ENCODE measurements around the gene DCC. TPM values are rescaled to one million over a fixed set of nuclear protein-coding genes. Genes with fewer than 3 reads are reported as not detected.

DCC gene
- total and polyA plus RNA-seq, 11 donors, result 0.02 TPM; not detected in 10

GRCh38 chr18:52475325-52475724 lies 135.3 kb downstream of the DCC start:
- no peaks in the 10 kb centered on the region for H3K9me3 ChIP-seq
- H3K4me3 ChIP-seq, result no peak overlapping the region
- ATAC-seq (no peak), DNase-seq (no peak)
- WGBS, 4 donors, result 65 to 73% (median 70%) methylated on average over 3 of the region's 3 CpGs
- TF ChIP-seq CTCF (IDR thresholded peaks at IDR 0.05), result no peak
- no peak for TF ChIP-seq POLR2A (IDR thresholded peaks at IDR 0.05)
- no peaks in the 10 kb centered on the region for H3K4me1 ChIP-seq
- H3K27me3 ChIP-seq, result no peaks in the 10 kb centered on the region
- no peaks in the 10 kb centered on the region for H3K36me3 ChIP-seq
- intact Hi-C loops (cut with DNase I), result no loop called here
- no peak overlapping the region for H3K27ac ChIP-seq

- Histone ChIP-seq H3K36me3 (no peaks in the 10 kb centered on the region), H3K27ac (no peak overlapping the region), H3K9me3 (no peaks in the 10 kb centered on the region), H3K4me1 (no peaks in the 10 kb centered on the region), H3K27me3 (no peaks in the 10 kb centered on the region), H3K4me3 (no peak overlapping the region)
- DNase-seq (no peak), ATAC-seq (no peak)
- intact Hi-C loops (cut with DNase I), result no loop called here
- TF ChIP-seq POLR2A (IDR thresholded peaks at IDR 0.05), result no peak
- TF ChIP-seq CTCF (IDR thresholded peaks at IDR 0.05), result no peak
- 80 to 88% (median 81%) methylated on average over 6 of the region's 6 CpGs for WGBS, 4 donors
Measured at GRCh38 chr18:52481116-52481515, 141.1 kb downstream of the DCC start.

GRCh38 chr18:52484977-52485376 lies 145.0 kb downstream of the DCC start:
- Histone ChIP-seq H3K27me3 (no peaks in the 10 kb centered on the region), H3K4me1 (no peaks in the 10 kb centered on the region), H3K4me3 (no peak overlapping the region), H3K36me3 (no peaks in the 10 kb centered on the region), H3K9me3 (no peaks in the 10 kb centered on the region), H3K27ac (no peak overlapping the region)
- TF ChIP-seq CTCF (IDR thresholded peaks at IDR 0.05) (no peak), POLR2A (IDR thresholded peaks at IDR 0.05) (no peak)
- intact Hi-C loops (cut with DNase I), result no loop called here
- WGBS, 4 donors, result 59 to 75% (median 65%) methylated on average over 2 of the region's 2 CpGs
- DNase-seq, result no peak
- ATAC-seq, result no peak

GRCh38 chr18:52486052-52486451 lies 146.1 kb downstream of the DCC start:
- Histone ChIP-seq H3K27ac (no peak overlapping the region), H3K4me3 (no peak overlapping the region)
- no peak for ATAC-seq

More at GRCh38 chr18:52486052-52486451, 146.1 kb downstream of the DCC start:
- H3K9me3 ChIP-seq, result no peaks in the 10 kb centered on the region
- no peak for DNase-seq
- H3K4me1 ChIP-seq, result no peaks in the 10 kb centered on the region
- intact Hi-C loops (cut with DNase I), result no loop called here
- 86 to 91% (median 90%) methylated on average over 6 of the region's 6 CpGs for WGBS, 4 donors
- TF ChIP-seq CTCF (IDR thresholded peaks at IDR 0.05) (no peak), POLR2A (IDR thresholded peaks at IDR 0.05) (no peak)
- no peaks in the 10 kb centered on the region for H3K36me3 ChIP-seq
- no peaks in the 10 kb centered on the region for H3K27me3 ChIP-seq
